ENCODE results near the gene SRF.

The SRF gene

DNA sequence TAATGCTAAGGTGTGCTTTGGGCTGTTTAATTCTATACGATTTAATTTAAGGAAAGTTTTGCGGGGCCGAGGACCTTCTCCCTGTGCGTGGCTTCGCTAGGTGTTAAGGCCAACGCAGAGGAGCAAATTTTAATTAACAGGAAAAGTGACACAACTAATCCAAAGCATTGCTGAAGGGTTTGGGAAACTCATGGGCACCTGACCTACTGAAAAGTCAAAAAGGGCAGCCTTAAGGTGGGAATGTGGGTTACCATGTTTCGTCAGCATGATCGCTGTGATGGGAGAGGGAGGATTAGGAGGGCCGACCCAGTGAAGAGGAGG is 10.5 kb downstream of the SRF start:
- Histone ChIP-seq H4K20me1 (ENCODE audit: insufficient read depth, low read length) (no peaks in the 10 kb centered on the region), H2AFZ (ENCODE audit: low read length) (no peak overlapping the region), H3F3A (ENCODE audit: insufficient read depth, low read length) (no peaks in the 10 kb centered on the region; the same call in 1 of the 2 replicates), H3K9me2 (ENCODE audit: low read depth, low read length) (no peaks in the 10 kb centered on the region), H3K36me3 (ENCODE audit: insufficient read depth, low read length) (peaks cover 44% of the 10 kb centered on the region), H3K4me1 (ENCODE audit: insufficient read depth, low read length, severe bottlenecking) (peaks cover 26% of the 10 kb centered on the region), H3K4me2 (ENCODE audit: low read length) (peak overlapping the region; percentile 65), H3K27ac (ENCODE audit: low read depth, low read length, poor library complexity, severe bottlenecking) (peak overlapping the region; percentile 56), H3K79me2 (ENCODE audit: insufficient read depth, low read length) (no peaks in the 10 kb centered on the region), H3K9ac (ENCODE audit: low read length) (peak overlapping the region; percentile 82), H3K27me3 (ENCODE audit: insufficient read depth, low read length) (no peaks in the 10 kb centered on the region), H3K4me3 (ENCODE audit: low read depth, low read length, poor library complexity, severe bottlenecking) (peak overlapping the region; percentile 81), H3K9me3 (ENCODE audit: low read length) (no peaks in the 10 kb centered on the region)
- TF ChIP-seq EZH2 (IDR thresholded peaks at IDR 0.05; ENCODE audit: borderline replicate concordance, low read length): no peak
- TF ChIP-seq, protein P1, sequence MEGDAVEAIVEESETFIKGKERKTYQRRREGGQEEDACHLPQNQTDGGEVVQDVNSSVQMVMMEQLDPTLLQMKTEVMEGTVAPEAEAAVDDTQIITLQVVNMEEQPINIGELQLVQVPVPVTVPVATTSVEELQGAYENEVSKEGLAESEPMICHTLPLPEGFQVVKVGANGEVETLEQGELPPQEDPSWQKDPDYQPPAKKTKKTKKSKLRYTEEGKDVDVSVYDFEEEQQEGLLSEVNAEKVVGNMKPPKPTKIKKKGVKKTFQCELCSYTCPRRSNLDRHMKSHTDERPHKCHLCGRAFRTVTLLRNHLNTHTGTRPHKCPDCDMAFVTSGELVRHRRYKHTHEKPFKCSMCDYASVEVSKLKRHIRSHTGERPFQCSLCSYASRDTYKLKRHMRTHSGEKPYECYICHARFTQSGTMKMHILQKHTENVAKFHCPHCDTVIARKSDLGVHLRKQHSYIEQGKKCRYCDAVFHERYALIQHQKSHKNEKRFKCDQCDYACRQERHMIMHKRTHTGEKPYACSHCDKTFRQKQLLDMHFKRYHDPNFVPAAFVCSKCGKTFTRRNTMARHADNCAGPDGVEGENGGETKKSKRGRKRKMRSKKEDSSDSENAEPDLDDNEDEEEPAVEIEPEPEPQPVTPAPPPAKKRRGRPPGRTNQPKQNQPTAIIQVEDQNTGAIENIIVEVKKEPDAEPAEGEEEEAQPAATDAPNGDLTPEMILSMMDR (IDR thresholded peaks at IDR 0.05; ENCODE audit: low read length): no peak; the same call in 1 of the 2 replicates

DNA sequence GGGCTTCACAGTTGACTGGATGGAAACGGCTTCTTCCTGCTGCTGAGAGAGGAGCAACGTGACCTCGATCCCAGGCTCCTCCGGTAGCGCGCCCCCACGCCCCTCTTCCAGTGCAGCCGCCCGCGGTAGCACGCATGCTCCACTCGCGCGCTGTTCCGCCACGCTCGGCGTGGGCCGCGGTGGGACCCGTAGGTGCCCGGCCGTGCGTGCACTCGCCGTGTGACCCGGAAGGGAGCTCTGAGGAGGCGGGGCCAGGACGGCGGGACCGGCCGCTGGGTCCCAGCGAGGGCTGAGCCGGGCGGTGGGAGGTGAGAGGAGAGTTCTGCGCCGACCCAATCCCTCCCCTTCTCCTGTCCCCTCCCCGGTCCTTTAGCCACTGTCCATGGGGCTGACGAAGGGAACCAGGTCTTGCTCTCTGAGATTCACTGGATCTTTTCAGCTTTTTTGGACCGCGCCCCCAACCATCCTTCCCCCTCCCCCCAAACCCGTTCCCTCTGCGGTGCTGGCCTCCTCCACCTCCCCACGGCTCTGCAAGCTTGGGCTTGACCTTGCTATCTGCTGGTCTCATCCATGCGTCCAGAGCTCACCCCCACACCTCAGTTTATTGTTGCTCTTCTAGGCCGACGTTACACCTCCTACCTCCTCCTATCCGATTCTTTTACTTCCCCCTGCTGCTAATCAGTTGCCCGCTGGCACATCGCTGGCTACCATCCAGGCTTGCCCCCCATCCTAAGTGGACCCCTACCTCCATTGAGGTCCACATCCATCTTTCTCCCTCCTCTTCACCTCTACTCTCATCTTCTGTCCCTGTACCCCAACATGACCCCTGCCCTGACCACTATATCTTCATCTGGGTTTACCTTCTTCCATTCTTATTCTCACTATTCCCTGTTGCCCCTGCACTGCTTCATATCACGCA is 11.1 kb downstream of the SRF start, which contains the start of gene CUL9:
CUL9 (plus strand) TSS at position 255 of the 919 bp plus-strand sequence. CDS start 2,115 bp downstream, outside the sequence.
- H3K27me3 ChIP-seq (ENCODE audit: insufficient read depth, low read length): no peaks in the 10 kb centered on the region
- H3K9ac ChIP-seq (ENCODE audit: low read length): peak within 1 kb of the TSS; percentile 82
- peak within 1 kb of the TSS; percentile 56 for H3K27ac ChIP-seq (ENCODE audit: low read depth, low read length, poor library complexity, severe bottlenecking)
- H3K36me3 ChIP-seq (ENCODE audit: insufficient read depth, low read length): peaks cover 47% of the 10 kb centered on the region
- peak within 1 kb of the TSS; percentile 65 for H3K4me2 ChIP-seq (ENCODE audit: low read length)
- no peaks in the 10 kb centered on the region for H4K20me1 ChIP-seq (ENCODE audit: insufficient read depth, low read length)
- no peaks in the 10 kb centered on the region for H3K9me3 ChIP-seq (ENCODE audit: low read length)
- no peak within 1 kb of the TSS for H2AFZ ChIP-seq (ENCODE audit: low read length)
- H3F3A ChIP-seq (ENCODE audit: insufficient read depth, low read length): no peaks in the 10 kb centered on the region; the same call in 1 of the 2 replicates
- H3K4me3 ChIP-seq (ENCODE audit: low read depth, low read length, poor library complexity, severe bottlenecking): peak within 1 kb of the TSS; percentile 81
- TF ChIP-seq, protein P1 (IDR thresholded peaks at IDR 0.05; ENCODE audit: low read length): no peak; the same call in 1 of the 2 replicates
- no peak for TF ChIP-seq EZH2 (IDR thresholded peaks at IDR 0.05; ENCODE audit: borderline replicate concordance, low read length)
- no peaks in the 10 kb centered on the region for H3K79me2 ChIP-seq (ENCODE audit: insufficient read depth, low read length)
- H3K9me2 ChIP-seq (ENCODE audit: low read depth, low read length): no peaks in the 10 kb centered on the region
- peaks cover 26% of the 10 kb centered on the region for H3K4me1 ChIP-seq (ENCODE audit: insufficient read depth, low read length, severe bottlenecking)

DNA sequence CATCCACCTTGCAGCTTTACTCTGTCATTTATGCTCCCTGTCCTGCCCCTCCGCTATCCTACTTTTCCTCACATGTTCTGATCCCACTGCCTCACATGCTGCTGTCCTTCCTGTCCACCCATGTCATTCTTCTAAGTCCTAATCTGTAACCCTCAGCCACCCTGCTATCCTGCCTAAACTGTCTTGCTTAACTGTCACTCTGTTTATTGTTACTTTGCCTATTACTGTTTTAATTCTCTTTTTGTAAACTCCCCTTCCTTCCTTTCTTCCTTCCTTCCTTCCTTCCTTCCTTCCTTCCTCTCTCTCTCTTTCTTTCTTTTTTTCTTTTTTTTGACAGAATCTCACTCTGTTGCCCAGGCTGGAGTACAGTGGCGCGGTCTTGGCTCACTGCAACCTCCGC is 12.4 kb downstream of the SRF start:
- Histone ChIP-seq H4K20me1 (ENCODE audit: insufficient read depth, low read length) (no peaks in the 10 kb centered on the region), H3K9me3 (ENCODE audit: low read length) (no peaks in the 10 kb centered on the region), H3K27me3 (ENCODE audit: insufficient read depth, low read length) (no peaks in the 10 kb centered on the region), H3K4me3 (ENCODE audit: low read depth, low read length, poor library complexity, severe bottlenecking) (peak overlapping the region; percentile 81), H3K27ac (ENCODE audit: low read depth, low read length, poor library complexity, severe bottlenecking) (no peak overlapping the region), H3K4me1 (ENCODE audit: insufficient read depth, low read length, severe bottlenecking) (peaks cover 26% of the 10 kb centered on the region), H3K9me2 (ENCODE audit: low read depth, low read length) (no peaks in the 10 kb centered on the region), H3K9ac (ENCODE audit: low read length) (peak overlapping the region; percentile 82; the same call in 1 of the 2 replicates), H3F3A (ENCODE audit: insufficient read depth, low read length) (no peaks in the 10 kb centered on the region; the same call in 1 of the 2 replicates), H3K4me2 (ENCODE audit: low read length) (peak overlapping the region; percentile 65; the same call in 1 of the 2 replicates), H2AFZ (ENCODE audit: low read length) (no peak overlapping the region), H3K36me3 (ENCODE audit: insufficient read depth, low read length) (peaks cover 51% of the 10 kb centered on the region), H3K79me2 (ENCODE audit: insufficient read depth, low read length) (no peaks in the 10 kb centered on the region)
- TF ChIP-seq, protein P1 (IDR thresholded peaks at IDR 0.05; ENCODE audit: low read length): no peak
- TF ChIP-seq EZH2 (IDR thresholded peaks at IDR 0.05; ENCODE audit: borderline replicate concordance, low read length): no peak

Data from OCI-LY1 (cell line).